ENCODE data around the gene CADPS. TPM values are rescaled to one million over a fixed set of nuclear protein-coding genes. Genes with fewer than 3 reads are reported as not detected.

Gene CADPS
- total RNA-seq, 1 experiment from 2014 or later, result not detected

- in situ Hi-C loops (cut with HindIII; ENCODE audit: low pct_unique_long_range_greater_than_20kb, low sequenced_read_pairs) (no loop called here), intact Hi-C loops (cut with micrococcal nuclease; ENCODE audit: unreplicated experiment) (no loop called here)
- DNase-seq (ENCODE audit: low read depth, low spot score) (no peak), ATAC-seq (no peak)
- H3K27ac ChIP-seq (ENCODE audit: low read length), result no peak overlapping the region
- no peaks in the 10 kb centered on the region for H3K9me3 ChIP-seq (ENCODE audit: control insufficient read depth, insufficient read depth, low read depth, low read length)
- BruUV-seq (replicated peaks), result no TSS peak
- no peaks in the 10 kb centered on the region for H3K4me1 ChIP-seq (ENCODE audit: control insufficient read depth, insufficient read depth, low read length)
- TF ChIP-seq POLR2AphosphoS5 (IDR thresholded peaks at IDR 0.05; ENCODE audit: low read depth, low read length) (no peak), REST (IDR thresholded peaks at IDR 0.05; ENCODE audit: insufficient read depth in 1 of 2, low read depth in 2 of 2, low read length in 1 of 2) (no peak), TCF7L2 (IDR thresholded peaks at IDR 0.05; ENCODE audit: low read depth, low read length) (no peak), CTCF (IDR thresholded peaks at IDR 0.05) (no peak), SIN3A (IDR thresholded peaks at IDR 0.05; ENCODE audit: borderline replicate concordance, insufficient read depth, low read depth, low read length) (no peak)
- ChIA-PET POLR2A (no interaction called here), CTCF (interaction anchor here (0.6 kb wide), 1 partner anchor 40 kb away, joined by 5 read pairs; no protein-coding TSS in a partner anchor)
- no peaks in the 10 kb centered on the region; the same call in 1 of the 2 replicates for H3K27me3 ChIP-seq (ENCODE audit: control insufficient read depth, insufficient read depth, low read length)
- no peak overlapping the region for H3K4me3 ChIP-seq (ENCODE audit: low read depth in 2 of 2, low read length in 2 of 2)
- H3K36me3 ChIP-seq (ENCODE audit: control insufficient read depth, insufficient read depth, low read length), result no peaks in the 10 kb centered on the region
Measured at GRCh38 chr3:62415312-62415801, 459.9 kb downstream of the CADPS start.

GRCh38 chr3:62414786-62415185 is 460.4 kb downstream of the CADPS start:
- no peaks in the 10 kb centered on the region for H3K9me3 ChIP-seq (ENCODE audit: control insufficient read depth, insufficient read depth, low read depth, low read length)
- DNase-seq (ENCODE audit: low read depth, low spot score), result no peak
- no peak for ATAC-seq
- BruUV-seq (replicated peaks), result no TSS peak
- H3K4me1 ChIP-seq (ENCODE audit: control insufficient read depth, insufficient read depth, low read length), result no peaks in the 10 kb centered on the region
- TF ChIP-seq SIN3A (IDR thresholded peaks at IDR 0.05; ENCODE audit: borderline replicate concordance, insufficient read depth, low read depth, low read length), result no peak
- TF ChIP-seq CTCF (IDR thresholded peaks at IDR 0.05), result no peak
- TF ChIP-seq REST (IDR thresholded peaks at IDR 0.05; ENCODE audit: insufficient read depth in 1 of 2, low read depth in 2 of 2, low read length in 1 of 2), result no peak
- TF ChIP-seq POLR2AphosphoS5 (IDR thresholded peaks at IDR 0.05; ENCODE audit: low read depth, low read length), result no peak
- TF ChIP-seq TCF7L2 (IDR thresholded peaks at IDR 0.05; ENCODE audit: low read depth, low read length), result no peak
- intact Hi-C loops (cut with micrococcal nuclease; ENCODE audit: unreplicated experiment) (no loop called here), in situ Hi-C loops (cut with HindIII; ENCODE audit: low pct_unique_long_range_greater_than_20kb, low sequenced_read_pairs) (no loop called here)
- no peak overlapping the region for H3K27ac ChIP-seq (ENCODE audit: low read length)
- H3K27me3 ChIP-seq (ENCODE audit: control insufficient read depth, insufficient read depth, low read length), result no peaks in the 10 kb centered on the region; the same call in 1 of the 2 replicates
- CTCF ChIA-PET, result interaction anchor here (0.6 kb wide), 1 partner anchor 40 kb away, joined by 5 read pairs; no protein-coding TSS in a partner anchor
- H3K36me3 ChIP-seq (ENCODE audit: control insufficient read depth, insufficient read depth, low read length), result no peaks in the 10 kb centered on the region
- POLR2A ChIA-PET, result no interaction called here
- no peak overlapping the region for H3K4me3 ChIP-seq (ENCODE audit: low read depth in 2 of 2, low read length in 2 of 2)
